ENCODE data around the gene SNX25. TPM values are rescaled to one million over a fixed set of nuclear protein-coding genes. Genes with fewer than 3 reads are reported as not detected.

SNX25 gene
- total and polyA plus RNA-seq, 10 of the 15 experiments (the other 5 are each of a cell fraction or from before 2014, with no cell fraction given), result 11.2 to 117 (median 62.8) TPM

- TF ChIP-seq, protein P1, sequence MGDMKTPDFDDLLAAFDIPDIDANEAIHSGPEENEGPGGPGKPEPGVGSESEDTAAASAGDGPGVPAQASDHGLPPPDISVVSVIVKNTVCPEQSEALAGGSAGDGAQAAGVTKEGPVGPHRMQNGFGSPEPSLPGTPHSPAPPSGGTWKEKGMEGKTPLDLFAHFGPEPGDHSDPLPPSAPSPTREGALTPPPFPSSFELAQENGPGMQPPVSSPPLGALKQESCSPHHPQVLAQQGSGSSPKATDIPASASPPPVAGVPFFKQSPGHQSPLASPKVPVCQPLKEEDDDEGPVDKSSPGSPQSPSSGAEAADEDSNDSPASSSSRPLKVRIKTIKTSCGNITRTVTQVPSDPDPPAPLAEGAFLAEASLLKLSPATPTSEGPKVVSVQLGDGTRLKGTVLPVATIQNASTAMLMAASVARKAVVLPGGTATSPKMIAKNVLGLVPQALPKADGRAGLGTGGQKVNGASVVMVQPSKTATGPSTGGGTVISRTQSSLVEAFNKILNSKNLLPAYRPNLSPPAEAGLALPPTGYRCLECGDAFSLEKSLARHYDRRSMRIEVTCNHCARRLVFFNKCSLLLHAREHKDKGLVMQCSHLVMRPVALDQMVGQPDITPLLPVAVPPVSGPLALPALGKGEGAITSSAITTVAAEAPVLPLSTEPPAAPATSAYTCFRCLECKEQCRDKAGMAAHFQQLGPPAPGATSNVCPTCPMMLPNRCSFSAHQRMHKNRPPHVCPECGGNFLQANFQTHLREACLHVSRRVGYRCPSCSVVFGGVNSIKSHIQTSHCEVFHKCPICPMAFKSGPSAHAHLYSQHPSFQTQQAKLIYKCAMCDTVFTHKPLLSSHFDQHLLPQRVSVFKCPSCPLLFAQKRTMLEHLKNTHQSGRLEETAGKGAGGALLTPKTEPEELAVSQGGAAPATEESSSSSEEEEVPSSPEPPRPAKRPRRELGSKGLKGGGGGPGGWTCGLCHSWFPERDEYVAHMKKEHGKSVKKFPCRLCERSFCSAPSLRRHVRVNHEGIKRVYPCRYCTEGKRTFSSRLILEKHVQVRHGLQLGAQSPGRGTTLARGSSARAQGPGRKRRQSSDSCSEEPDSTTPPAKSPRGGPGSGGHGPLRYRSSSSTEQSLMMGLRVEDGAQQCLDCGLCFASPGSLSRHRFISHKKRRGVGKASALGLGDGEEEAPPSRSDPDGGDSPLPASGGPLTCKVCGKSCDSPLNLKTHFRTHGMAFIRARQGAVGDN (IDR thresholded peaks at IDR 0.05), result peak; percentile 97
- TF ChIP-seq MLLT1 (IDR thresholded peaks at IDR 0.05) (peak; percentile 75), TBL1XR1 (IDR thresholded peaks at IDR 0.05; ENCODE audit: low read depth, low read length) (no peak; the same call in 1 of the 2 replicates), MEF2A (IDR thresholded peaks at IDR 0.05; ENCODE audit: insufficient read depth, low read depth, low read length) (peak; percentile 95), POU2F2 (IDR thresholded peaks at IDR 0.05; ENCODE audit: borderline replicate concordance, low read depth, low read length) (0 out of 3 replicates have a peak, but pooled peaks have one; percentile 29), TCF12 (IDR thresholded peaks at IDR 0.05; ENCODE audit: low read depth, low read length) (peak; percentile 97), RB1 (IDR thresholded peaks at IDR 0.05; ENCODE audit: borderline replicate concordance) (no peak; the same call in 1 of the 2 replicates), TCF3 (IDR thresholded peaks at IDR 0.05; ENCODE audit: borderline replicate concordance, insufficient read depth, low read depth, low read length) (peak; percentile 93; the same call in 1 of the 2 replicates), NR2F1 (conservative IDR thresholded peaks at IDR 0.05) (no peak), NR2C1 (IDR thresholded peaks at IDR 0.05) (no peak), SP1 (IDR thresholded peaks at IDR 0.05; ENCODE audit: low read depth, low read length) (no peak), CBFB (IDR thresholded peaks at IDR 0.05; ENCODE audit: low read depth) (no peak), BACH1 (IDR thresholded peaks at IDR 0.05; ENCODE audit: borderline replicate concordance) (no peak), GABPA (IDR thresholded peaks at IDR 0.05; ENCODE audit: low read depth) (no peak), CEBPZ (IDR thresholded peaks at IDR 0.05; ENCODE audit: low read depth, low read length) (no peak), IRF3 (IDR thresholded peaks at IDR 0.05) (no peak), NFXL1 (IDR thresholded peaks at IDR 0.05; ENCODE audit: borderline replicate concordance) (no peak), POLR2AphosphoS5 (IDR thresholded peaks at IDR 0.05; ENCODE audit: low read length) (no peak), ESRRA (IDR thresholded peaks at IDR 0.05; ENCODE audit: low read length) (no peak), CREM (IDR thresholded peaks at IDR 0.05; ENCODE audit: low read depth) (peak; percentile 85), TAF1 (IDR thresholded peaks at IDR 0.05; ENCODE audit: borderline replicate concordance, low read depth, low read length) (0 out of 2 replicates have a peak, but pooled peaks have one; percentile 31)
- TF ChIP-seq, protein P2, sequence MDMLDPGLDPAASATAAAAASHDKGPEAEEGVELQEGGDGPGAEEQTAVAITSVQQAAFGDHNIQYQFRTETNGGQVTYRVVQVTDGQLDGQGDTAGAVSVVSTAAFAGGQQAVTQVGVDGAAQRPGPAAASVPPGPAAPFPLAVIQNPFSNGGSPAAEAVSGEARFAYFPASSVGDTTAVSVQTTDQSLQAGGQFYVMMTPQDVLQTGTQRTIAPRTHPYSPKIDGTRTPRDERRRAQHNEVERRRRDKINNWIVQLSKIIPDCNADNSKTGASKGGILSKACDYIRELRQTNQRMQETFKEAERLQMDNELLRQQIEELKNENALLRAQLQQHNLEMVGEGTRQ (IDR thresholded peaks at IDR 0.05; ENCODE audit: borderline replicate concordance, low read depth, low read length), result no peak
Observed at GRCh38 chr4:185309770-185310169, 100.4 kb downstream of the SNX25 start (continued).
